Neural cell (in vitro differentiated cells): ENCODE data around the gene CTSA. TPM values are rescaled to one million over a fixed set of nuclear protein-coding genes. Genes with fewer than 3 reads are reported as not detected.

Experiments used
- H2AFZ ChIP-seq: fragments of 200-600, 300-800 bp; sonication (generic), shearing (Covaris generic); 2 replicates; pipeline ENCODE4 v1.6.0; 2014; ENCODE audit warnings: low read depth, mild to moderate bottlenecking, antibody characterized with exemption, low read length, moderate library complexity
- H3F3A ChIP-seq: fragments of 200-600 bp; shearing (Covaris generic); 2 replicates; pipeline ENCODE4 v1.6.1; 2016; ENCODE audit warnings: mild to moderate bottlenecking, moderate library complexity, mixed read lengths, antibody characterized with exemption, low read length; ENCODE audit not compliant: insufficient read depth, poor library complexity, severe bottlenecking
- H3K27ac ChIP-seq: fragments of 200-600, 300-800 bp; sonication (generic), shearing (Covaris generic); 2 replicates; pipeline ENCODE4 v1.5.1; 2014; ENCODE audit warnings: mild to moderate bottlenecking, low read length, moderate library complexity
- H3K27me3 ChIP-seq: fragments of 300-800, 200-600 bp; sonication (generic), shearing (Covaris generic); 2 replicates; pipeline ENCODE4 v1.6.0; 2014; ENCODE audit warnings: mild to moderate bottlenecking, low read depth, low read length, moderate library complexity; ENCODE audit not compliant: insufficient read depth
- H3K36me3 ChIP-seq: fragments of 300-800, 200-600 bp; sonication (generic), shearing (Covaris generic); 2 replicates; pipeline ENCODE4 v1.5.1; 2014; ENCODE audit warnings: mild to moderate bottlenecking, antibody characterized with exemption, low read length, moderate library complexity; ENCODE audit not compliant: insufficient read depth
- H3K4me2 ChIP-seq: fragments of 300-800, 200-600 bp; sonication (generic), shearing (Covaris generic); 2 replicates; pipeline ENCODE4 v1.6.0; 2014; ENCODE audit warnings: mild to moderate bottlenecking, low read length
- H3K4me3 ChIP-seq: fragments of 300-800, 200-600 bp; sonication (generic), shearing (Covaris generic); 2 replicates; pipeline ENCODE4 v1.5.1; 2014; ENCODE audit warnings: mild to moderate bottlenecking, low read length, moderate library complexity
- H3K79me2 ChIP-seq: fragments of 200-600 bp; shearing (Covaris generic); replicated peaks from 2 replicates; pipeline ENCODE4 v1.6.0; 2014; ENCODE audit warnings: mild to moderate bottlenecking, low read length, moderate library complexity; ENCODE audit not compliant: insufficient read depth
- H3K9ac ChIP-seq: fragments of 300-800, 200-600 bp; sonication (generic), shearing (Covaris generic); 2 replicates; pipeline ENCODE4 v1.6.1; 2016; ENCODE audit warnings: mild to moderate bottlenecking, low read length, mixed read lengths
- H3K9me2 ChIP-seq: fragments of 200-600 bp; shearing (Covaris generic); 2 replicates; pipeline ENCODE4 v1.6.1; 2016; ENCODE audit warnings: mild to moderate bottlenecking, low read length, mixed read lengths; ENCODE audit not compliant: insufficient read depth
- H3K9me3 ChIP-seq: fragments of 200-600, 300-800 bp; sonication (generic), shearing (Covaris generic); 2 replicates; pipeline ENCODE4 v1.6.1; 2016; ENCODE audit warnings: mild to moderate bottlenecking, mixed run types, low read length, moderate library complexity, mixed read lengths
- H4K20me1 ChIP-seq: fragments of 200-600 bp; shearing (Covaris generic); 2 replicates; pipeline ENCODE4 v1.6.1; 2016; ENCODE audit warnings: mild to moderate bottlenecking, mixed run types; ENCODE audit not compliant: insufficient read depth
- EP300 ChIP-seq: fragments of 450-650 bp; conservative IDR thresholded peaks from 2 replicates; pipeline ENCODE4 v1.6.1; 2014; ENCODE audit warnings: antibody characterized with exemption, mild to moderate bottlenecking, moderate library complexity; ENCODE audit not compliant: poor library complexity, severe bottlenecking
- EZH2 ChIP-seq: fragments of 200-600, 300-800 bp; shearing (Covaris generic), sonication (generic); IDR thresholded peaks from 2 replicates; pipeline ENCODE4 v1.6.1; 2014; ENCODE audit warnings: antibody characterized with exemption, low read length, borderline replicate concordance, mild to moderate bottlenecking; ENCODE audit not compliant: insufficient read depth, poor library complexity, severe bottlenecking
- MXI1 ChIP-seq: fragments of 450-650 bp; conservative IDR thresholded peaks from 2 replicates; pipeline ENCODE4 v1.6.1; 2014; ENCODE audit warnings: antibody characterized with exemption, mild to moderate bottlenecking; ENCODE audit not compliant: poor library complexity, severe bottlenecking
- POLR2AphosphoS5 ChIP-seq: IDR thresholded peaks from 2 replicates; pipeline ENCODE4 v1.6.1; 2012
- RAD21 ChIP-seq: fragments of 450-650 bp; conservative IDR thresholded peaks from 2 replicates; pipeline ENCODE4 v1.6.1; 2014; ENCODE audit warnings: antibody characterized with exemption, mild to moderate bottlenecking, moderate library complexity
- REST ChIP-seq: IDR thresholded peaks from 2 replicates; pipeline ENCODE4 v1.6.1; 2012; ENCODE audit warnings: borderline replicate concordance
- SMC3 ChIP-seq: fragments of 450-650 bp; conservative IDR thresholded peaks from 2 replicates; pipeline ENCODE4 v1.6.1; 2014; ENCODE audit warnings: antibody characterized with exemption, mild to moderate bottlenecking, moderate library complexity; ENCODE audit not compliant: poor library complexity
- TAF1 ChIP-seq: IDR thresholded peaks from 2 replicates; pipeline ENCODE4 v1.6.1; 2012; ENCODE audit warnings: low read depth
- polyA plus RNA-seq: library from polyadenylated mRNA; depleted of rRNA; stranded (reverse); fragments of >200 nt; gene quantifications from 2 replicates; pipeline ENCODE4 v1.2.3, GENCODE V29; 2014
- TF ChIP-seq, protein P1 (sequence below): fragments of 450-650 bp; IDR thresholded peaks from 2 replicates; pipeline ENCODE4 v1.5.1; 2014; ENCODE audit warnings: antibody characterized with exemption, mild to moderate bottlenecking, moderate library complexity; ENCODE audit not compliant: poor library complexity, severe bottlenecking

Gene CTSA
- polyA plus RNA-seq, 1 donor from 2014 or later: 25.7 TPM

DNA sequence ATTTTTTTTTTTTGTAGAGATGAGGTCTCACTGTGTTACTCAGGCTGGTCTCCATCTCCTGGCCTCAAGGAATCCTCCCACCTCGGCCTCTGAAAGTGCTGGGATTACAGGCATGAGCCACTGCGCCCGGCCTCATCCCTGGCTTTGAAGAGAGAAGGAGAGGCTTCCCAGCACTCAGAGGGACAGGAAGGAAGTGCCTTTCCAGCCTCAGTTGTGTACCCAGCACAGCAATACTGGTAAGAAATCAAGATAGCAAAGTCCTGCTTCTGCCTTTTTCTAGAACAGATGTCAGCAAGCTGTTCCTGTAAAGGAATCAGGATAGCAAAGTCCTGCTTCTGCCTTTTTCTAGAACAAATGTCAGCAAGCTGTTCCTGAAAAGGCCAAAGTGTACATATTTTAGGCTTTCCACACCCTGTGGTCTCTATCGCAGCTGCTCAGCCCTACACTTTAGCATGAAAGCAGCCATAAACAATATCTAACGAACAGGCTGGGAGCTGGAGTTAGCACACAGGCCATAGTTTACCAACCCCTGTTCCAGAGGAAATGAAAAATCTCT lies 27.1 kb downstream of the CTSA start:
- no peaks in the 10 kb centered on the region for H3K27me3 ChIP-seq
- TF ChIP-seq RAD21: no peak
- TF ChIP-seq SMC3: no peak
- TF ChIP-seq, protein P1, sequence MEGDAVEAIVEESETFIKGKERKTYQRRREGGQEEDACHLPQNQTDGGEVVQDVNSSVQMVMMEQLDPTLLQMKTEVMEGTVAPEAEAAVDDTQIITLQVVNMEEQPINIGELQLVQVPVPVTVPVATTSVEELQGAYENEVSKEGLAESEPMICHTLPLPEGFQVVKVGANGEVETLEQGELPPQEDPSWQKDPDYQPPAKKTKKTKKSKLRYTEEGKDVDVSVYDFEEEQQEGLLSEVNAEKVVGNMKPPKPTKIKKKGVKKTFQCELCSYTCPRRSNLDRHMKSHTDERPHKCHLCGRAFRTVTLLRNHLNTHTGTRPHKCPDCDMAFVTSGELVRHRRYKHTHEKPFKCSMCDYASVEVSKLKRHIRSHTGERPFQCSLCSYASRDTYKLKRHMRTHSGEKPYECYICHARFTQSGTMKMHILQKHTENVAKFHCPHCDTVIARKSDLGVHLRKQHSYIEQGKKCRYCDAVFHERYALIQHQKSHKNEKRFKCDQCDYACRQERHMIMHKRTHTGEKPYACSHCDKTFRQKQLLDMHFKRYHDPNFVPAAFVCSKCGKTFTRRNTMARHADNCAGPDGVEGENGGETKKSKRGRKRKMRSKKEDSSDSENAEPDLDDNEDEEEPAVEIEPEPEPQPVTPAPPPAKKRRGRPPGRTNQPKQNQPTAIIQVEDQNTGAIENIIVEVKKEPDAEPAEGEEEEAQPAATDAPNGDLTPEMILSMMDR: no peak
- no peak overlapping the region for H2AFZ ChIP-seq
- no peak overlapping the region for H3K9ac ChIP-seq
- H3K4me2 ChIP-seq: no peak overlapping the region
- H3K9me2 ChIP-seq: no peaks in the 10 kb centered on the region
- no peak overlapping the region for H3K27ac ChIP-seq
- H3K36me3 ChIP-seq: no peaks in the 10 kb centered on the region
- H3K79me2 ChIP-seq: no peaks in the 10 kb centered on the region
- no peaks in the 10 kb centered on the region for H4K20me1 ChIP-seq
- H3K9me3 ChIP-seq: no peaks in the 10 kb centered on the region
- no peak overlapping the region for H3K4me3 ChIP-seq
- H3F3A ChIP-seq: no peaks in the 10 kb centered on the region

GRCh38 chr20:45918779-45919537 lies 27.8 kb downstream of the CTSA start:
- Histone ChIP-seq H3K4me3 (no peak overlapping the region), H3K9me3 (no peaks in the 10 kb centered on the region), H3K36me3 (no peaks in the 10 kb centered on the region), H3K79me2 (no peaks in the 10 kb centered on the region), H3K27me3 (no peaks in the 10 kb centered on the region), H3K9me2 (no peaks in the 10 kb centered on the region), H4K20me1 (no peaks in the 10 kb centered on the region), H3K4me2 (no peak overlapping the region), H2AFZ (no peak overlapping the region), H3K27ac (no peak overlapping the region), H3F3A (no peaks in the 10 kb centered on the region), H3K9ac (no peak overlapping the region)
- TF ChIP-seq REST (no peak), EP300 (no peak), SMC3 (no peak), TAF1 (no peak), POLR2AphosphoS5 (no peak), RAD21 (no peak), EZH2 (no peak), MXI1 (no peak)
- TF ChIP-seq, protein P1: no peak
